DMS53 treated with DMSO at 0.1 percent for 48 hours (cell line): ENCODE data around the gene FOXK1.
"Not testable (repeated sequence)": the region's sequence is repeated elsewhere in the genome, so short reads cannot be mapped to it uniquely, and the experiment has no call there.

Experiments used
- DNase-seq: peaks from one replicate; lab custom pipeline; 2025; ENCODE audit not compliant: unreplicated experiment; lab: John Stamatoyannopoulos, UW

The FOXK1 gene

DNA sequence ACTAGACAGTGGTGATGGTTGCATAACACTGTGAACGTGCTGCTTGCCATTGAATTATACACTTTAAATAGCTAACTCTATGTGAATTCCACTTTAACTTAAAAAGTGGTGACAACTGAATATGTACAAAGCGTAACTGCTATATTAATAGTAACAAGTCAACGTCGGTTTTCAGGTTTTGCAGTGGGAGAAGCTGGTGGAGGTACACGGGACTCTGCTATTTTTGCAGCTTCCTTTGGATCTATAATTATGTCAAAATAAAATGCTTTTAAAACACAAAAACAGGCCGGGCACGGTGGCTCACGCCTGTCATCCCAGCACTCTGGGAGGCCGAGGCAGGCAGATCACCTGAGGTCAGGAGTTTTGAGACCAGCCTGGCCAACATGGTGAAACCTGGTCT lies 114.4 kb downstream of the FOXK1 start:
- DNase-seq: no peak

DNA sequence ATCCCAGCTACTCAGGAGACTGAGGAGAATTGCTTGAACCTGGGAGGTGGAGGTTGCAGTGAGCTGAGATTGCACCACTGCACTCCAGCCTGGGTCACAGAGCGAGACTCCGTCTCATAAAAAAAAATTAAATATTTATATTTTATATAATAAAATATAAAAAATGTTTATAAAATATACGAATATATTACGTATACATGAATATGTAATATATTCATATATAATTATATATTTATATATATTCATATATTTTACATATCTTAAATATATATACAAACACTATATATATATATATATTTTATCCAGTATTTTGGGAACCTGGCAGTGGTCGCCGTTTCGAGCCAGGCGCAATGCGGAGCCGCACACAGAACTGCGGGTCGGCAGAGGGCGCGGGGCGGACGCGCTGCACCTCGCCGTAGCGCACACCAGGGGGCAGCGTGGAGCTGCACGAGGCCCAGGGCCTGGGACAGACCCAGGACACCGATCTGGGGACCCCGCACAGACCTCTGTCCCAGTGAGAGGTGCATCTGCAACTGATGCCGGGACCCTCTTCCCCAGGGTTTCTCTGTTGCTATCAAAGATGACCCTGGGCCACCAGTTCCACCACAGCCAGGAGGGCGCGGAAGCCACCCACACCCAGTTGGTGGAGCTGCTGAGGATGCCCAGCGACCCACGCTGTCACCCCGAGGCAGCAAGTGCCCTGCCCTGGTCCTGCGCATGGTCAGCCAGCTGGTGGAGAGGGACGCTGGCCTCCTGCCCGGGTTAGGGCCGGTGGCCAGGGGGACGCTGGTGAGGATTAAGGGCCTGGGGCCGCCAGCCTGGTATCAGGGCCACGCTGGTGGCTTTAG lies 116.0 kb downstream of the FOXK1 start:
- peak; percentile 28 for DNase-seq

DNA sequence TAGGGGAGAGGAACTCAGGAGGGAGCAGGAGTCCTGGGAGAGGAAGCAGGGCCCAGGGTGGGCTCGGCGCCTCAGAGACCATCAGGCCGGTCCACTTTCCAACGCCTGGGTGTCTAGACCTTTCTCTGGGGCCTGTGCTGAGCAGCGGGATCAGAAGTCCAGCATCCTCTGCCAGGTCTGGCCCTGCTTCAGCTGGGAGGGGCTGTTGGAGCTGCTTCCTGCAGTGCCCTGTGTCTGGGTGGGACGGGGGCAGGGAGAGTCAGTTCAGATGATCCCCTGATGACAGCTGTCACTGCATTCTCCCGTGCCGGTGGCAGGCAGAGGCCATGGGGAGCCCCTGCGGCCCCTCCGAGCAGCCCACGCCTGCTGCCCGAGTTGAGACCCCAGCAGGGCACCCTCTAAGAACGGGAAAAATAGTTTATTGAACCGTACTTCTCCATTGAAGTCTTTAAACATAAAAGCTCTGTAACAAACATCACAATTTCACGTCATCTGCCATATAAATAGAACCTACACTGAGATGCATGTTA lies 116.7 kb downstream of the FOXK1 start:
- no peak for DNase-seq

GRCh38 chr7:4799508-4800268 lies 117.6 kb downstream of the FOXK1 start:
- no peak for DNase-seq

- no peak for DNase-seq
These were observed 118.4 kb downstream of the FOXK1 start for GRCh38 chr7:4800487-4800886.

- no peak for DNase-seq
These were observed 119.1 kb downstream of the FOXK1 start for GRCh38 chr7:4800926-4801838.

DNA sequence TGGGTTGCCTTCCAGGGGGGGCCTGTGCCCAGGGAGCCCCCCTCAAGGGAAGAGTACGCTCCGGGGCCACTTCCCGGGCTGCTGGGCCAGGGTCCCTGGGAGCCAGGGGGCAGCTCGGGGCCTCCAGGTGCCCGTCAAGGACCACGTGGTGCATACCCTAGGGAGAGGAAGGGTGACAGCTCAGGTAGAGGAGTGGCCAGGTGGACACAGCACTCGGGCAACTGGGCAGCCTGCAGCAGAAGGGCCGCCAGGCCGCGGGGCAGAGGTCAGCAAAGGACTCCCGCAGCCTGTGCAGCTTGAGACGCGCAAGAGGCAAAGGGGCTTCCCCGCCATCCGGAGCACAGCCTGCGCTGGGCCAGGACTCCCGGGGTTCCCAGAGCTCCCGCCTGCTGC lies 119.7 kb downstream of the FOXK1 start:
- DNase-seq: peak; percentile 16

- not testable (repeated sequence) for DNase-seq
These were observed 120.5 kb downstream of the FOXK1 start for GRCh38 chr7:4802577-4802976.

GRCh38 chr7:4803397-4804241 lies 121.5 kb downstream of the FOXK1 start:
- no peak for DNase-seq

DNA sequence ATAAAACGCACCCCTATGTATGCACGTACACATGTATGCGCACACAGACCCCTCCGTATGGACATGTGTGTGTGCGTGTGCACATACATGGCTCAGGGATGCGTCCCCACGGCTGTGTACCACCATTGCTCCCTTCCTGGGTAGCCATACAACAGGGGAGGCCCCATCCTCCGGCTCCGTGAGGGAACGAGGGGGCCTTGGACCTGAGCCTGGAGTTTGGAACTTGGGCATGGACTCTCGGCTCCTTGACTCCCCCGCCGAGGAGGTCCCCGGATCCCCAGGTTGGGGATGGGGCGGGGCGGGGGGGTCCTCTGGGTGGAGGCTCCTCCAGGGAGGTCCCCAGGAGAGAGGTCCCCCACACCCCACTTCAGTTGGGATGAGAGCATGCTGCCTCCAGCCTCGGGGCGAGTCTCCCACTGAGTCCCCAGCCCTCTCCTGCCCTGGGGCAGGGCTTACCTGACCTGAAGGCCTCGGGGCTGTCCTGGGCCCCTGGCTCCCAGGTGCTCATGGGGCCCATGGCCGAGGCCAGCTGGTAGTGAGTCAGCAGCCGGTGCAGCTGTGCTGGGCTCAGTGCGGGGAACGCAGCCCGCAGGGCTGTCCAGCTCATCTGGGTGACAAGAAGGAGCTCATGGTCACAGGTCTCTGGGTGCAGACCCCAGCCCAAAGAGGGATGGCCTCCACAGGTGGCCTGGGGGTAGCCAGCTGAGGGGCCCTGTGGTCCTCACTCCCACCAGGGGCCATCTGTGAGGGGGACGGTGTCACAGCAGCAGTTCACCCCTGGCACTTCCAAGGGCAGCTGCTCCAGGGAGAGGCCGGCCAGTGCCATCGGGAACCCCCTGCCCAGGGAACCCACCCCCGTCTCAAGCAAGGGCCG lies 123.3 kb downstream of the FOXK1 start:
- DNase-seq: peak; percentile 7

DNA sequence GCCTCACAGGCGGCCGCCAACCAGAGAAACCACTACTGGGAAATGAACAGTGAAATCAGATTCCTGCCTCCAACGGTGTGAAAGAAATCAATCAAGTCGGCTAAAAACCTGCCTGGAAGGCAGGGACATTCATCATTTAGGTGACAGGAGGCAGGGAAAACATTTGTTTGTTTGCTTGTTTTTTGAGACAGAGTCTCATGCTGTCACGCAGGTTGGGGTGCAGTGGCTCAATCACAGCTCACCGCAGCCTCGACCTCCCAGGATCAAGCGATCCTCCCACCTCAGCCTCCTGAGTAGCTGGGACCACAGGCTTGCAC lies 123.8 kb downstream of the FOXK1 start:
- DNase-seq: no peak

DNA sequence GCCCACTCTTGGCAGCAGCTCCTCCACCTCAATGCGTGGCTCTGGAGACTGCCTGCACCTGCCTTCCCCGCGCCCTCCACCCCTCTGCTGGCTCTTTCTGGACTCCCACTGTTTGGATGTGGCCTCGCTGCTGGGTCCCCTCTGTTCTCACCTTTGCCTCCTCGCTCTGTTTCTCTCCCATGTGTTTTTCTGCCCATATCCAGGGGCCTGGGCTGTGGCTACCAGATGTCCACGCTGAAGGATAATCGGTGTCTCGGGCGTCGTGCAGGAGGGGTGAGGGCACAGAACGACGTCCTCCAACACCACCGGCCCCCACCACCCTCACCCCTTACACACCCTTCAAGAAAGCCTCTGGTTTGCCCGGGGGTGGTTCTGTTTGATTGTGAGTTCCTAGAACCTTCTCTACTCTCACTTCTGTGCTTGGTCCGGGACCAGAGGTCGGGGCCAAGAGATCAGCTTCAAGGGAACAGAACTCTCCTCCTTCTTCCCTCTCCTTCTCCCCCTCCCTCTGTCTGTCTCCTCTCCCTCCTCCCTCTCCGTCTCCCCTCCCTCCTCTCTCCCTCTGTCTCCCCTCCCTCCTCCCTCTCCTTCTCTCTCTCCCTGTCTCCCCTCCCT lies 125.0 kb downstream of the FOXK1 start:
- DNase-seq: no peak

- no peak for DNase-seq
These were observed 125.5 kb downstream of the FOXK1 start for GRCh38 chr7:4807598-4808016.

DNA sequence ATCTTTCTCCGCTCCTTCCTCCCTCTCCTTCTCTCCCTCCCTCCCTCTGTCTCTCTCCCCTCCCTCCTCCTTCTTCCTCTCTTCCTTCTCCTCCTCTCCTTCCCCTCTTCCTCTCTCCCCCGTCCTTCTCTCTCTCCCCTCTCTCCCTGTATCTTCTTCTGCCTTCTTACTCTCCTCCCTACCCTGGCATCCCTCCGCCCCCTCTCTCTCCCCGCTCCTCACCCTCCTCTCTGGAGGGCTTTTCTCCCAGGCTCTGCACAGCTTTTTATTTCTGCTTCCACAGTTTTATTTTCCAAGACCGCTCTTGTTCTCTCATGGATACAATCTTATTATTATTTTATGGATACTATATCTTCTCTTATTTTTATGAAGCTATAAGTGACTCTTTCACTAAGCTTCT lies 125.9 kb downstream of the FOXK1 start:
- DNase-seq: no peak

DNA sequence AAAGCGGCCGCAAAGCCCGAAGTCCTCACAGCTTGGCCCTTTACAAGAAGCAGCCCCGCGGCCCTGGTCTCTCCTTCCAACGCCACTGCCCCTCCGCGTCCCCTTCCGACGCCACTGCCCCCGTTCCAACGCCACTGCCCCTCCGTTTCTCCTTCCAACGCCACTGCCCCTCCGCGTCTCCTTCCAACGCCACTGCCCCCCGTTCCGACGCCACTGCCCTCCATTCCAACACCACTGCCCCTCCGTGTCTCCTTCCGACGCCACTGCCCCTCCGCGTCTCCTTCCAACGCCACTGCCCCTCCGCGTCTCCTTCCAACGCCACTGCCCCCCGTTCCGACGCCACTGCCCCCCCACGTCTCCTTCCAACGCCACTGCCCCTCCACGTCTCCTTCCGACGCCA lies 126.5 kb downstream of the FOXK1 start:
- no peak for DNase-seq

- DNase-seq: no peak
These were observed 127.0 kb downstream of the FOXK1 start for GRCh38 chr7:4809091-4809591.

GRCh38 chr7:4809666-4810065 lies 127.6 kb downstream of the FOXK1 start:
- no peak for DNase-seq

DNA sequence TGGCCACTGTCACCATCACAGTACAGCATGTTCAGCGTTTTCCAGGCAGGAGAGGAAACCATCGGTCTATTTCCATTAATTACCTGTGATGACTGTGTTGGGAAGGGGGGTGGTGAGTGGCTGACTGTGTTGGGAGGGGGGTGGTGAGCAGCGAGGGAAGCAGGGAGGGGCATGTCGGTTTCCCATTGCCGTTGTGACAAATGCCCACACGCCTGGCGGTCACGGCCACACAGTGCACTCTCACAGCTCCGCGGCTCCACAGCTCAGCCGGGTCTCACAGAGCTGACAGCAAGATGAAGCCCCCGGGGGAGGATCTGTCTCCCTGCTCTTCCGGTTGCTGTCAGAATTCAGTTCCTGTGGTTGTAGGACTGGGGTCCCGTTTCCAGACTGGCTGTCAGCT lies 132.3 kb downstream of the FOXK1 start:
- no peak for DNase-seq

DNA sequence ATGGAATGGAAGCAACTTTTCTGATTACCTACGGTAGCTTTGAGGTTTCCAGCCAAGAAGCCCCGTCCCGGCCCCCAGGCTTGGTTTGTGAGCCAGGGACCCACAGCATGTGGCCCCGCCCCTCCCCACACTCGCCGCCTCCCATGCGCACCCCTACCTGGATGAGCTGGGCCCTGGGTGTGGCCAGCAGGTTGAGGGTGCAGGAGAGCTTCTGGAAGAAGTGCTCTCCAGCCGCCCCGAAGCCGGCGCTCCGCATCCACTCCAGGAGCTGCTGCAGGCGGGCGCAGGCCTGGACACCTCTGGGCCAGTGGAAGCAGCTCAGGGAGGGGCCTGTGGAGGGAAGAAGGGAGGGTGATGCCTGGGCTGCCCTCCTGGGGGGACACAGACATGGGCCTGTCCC lies 133.0 kb downstream of the FOXK1 start:
- DNase-seq: no peak
